GM23338 (cell line): ENCODE results near the gene KIRREL3. TPM values are rescaled to one million over a fixed set of nuclear protein-coding genes. Genes with fewer than 3 reads are reported as not detected.

Source experiments
- ATAC-seq: fragments of 200-7000 bp; cut with Tn5 transposase; 3 replicates; pipeline ENCODE4 v1.9.1; 2020
- DNase-seq: peaks from one replicate; pipeline ENCODE4 v3.0.0-alpha.2; 2015; ENCODE audit warnings: low spot score
- H2AFZ ChIP-seq: fragments of 200-600 bp; sonication (generic); 2 replicates; pipeline ENCODE4 v1.8.0; 2016; ENCODE audit warnings: antibody characterized with exemption, mild to moderate bottlenecking, moderate library complexity
- H3F3A ChIP-seq: fragments of 200-600 bp; sonication (generic); replicated peaks from 2 replicates; pipeline ENCODE4 v1.8.0; 2017; ENCODE audit warnings: antibody characterized with exemption, mixed run types, low read depth
- H3K27ac ChIP-seq: fragments of 200-600 bp; sonication (generic); 2 replicates; pipeline ENCODE4 v1.6.1; 2016; ENCODE audit warnings: low read depth
- H3K27me3 ChIP-seq: fragments of 200-600 bp; sonication (generic); 2 replicates; pipeline ENCODE4 v1.8.0; 2016; ENCODE audit warnings: mild to moderate bottlenecking, mixed run types, moderate library complexity; ENCODE audit not compliant: insufficient read depth
- H3K36me3 ChIP-seq: fragments of 200-600 bp; sonication (generic); 2 replicates; pipeline ENCODE4 v1.8.0; 2016; ENCODE audit warnings: mild to moderate bottlenecking; ENCODE audit not compliant: insufficient read depth
- H3K4me1 ChIP-seq: fragments of 200-600 bp; sonication (generic); 2 replicates; pipeline ENCODE4 v1.8.0; 2016; ENCODE audit warnings: mild to moderate bottlenecking, moderate library complexity; ENCODE audit not compliant: insufficient read depth
- H3K4me2 ChIP-seq: fragments of 200-600 bp; sonication (generic); 2 replicates; pipeline ENCODE4 v1.7.1; 2017; ENCODE audit warnings: mixed run types
- H3K4me3 ChIP-seq: fragments of 200-600 bp; sonication (generic); 2 replicates; pipeline ENCODE4 v1.6.1; 2016; ENCODE audit warnings: mixed run types
- H3K79me2 ChIP-seq: fragments of 200-600 bp; sonication (generic); replicated peaks from 2 replicates; pipeline ENCODE4 v1.8.0; 2017; ENCODE audit warnings: mild to moderate bottlenecking; ENCODE audit not compliant: insufficient read depth
- H3K9me2 ChIP-seq: fragments of 200-600 bp; sonication (generic); 2 replicates; pipeline ENCODE4 v1.8.0; 2017; ENCODE audit not compliant: insufficient read depth
- H4K20me1 ChIP-seq: fragments of 200-600 bp; sonication (generic); replicated peaks from 2 replicates; pipeline ENCODE4 v1.8.0; 2017; ENCODE audit warnings: mild to moderate bottlenecking; ENCODE audit not compliant: insufficient read depth
- H3K27ac Mint-ChIP-seq: 2 replicates; pipeline ENCODE4 v1.8.0; 2020; ENCODE audit warnings: inconsistent platforms, mild to moderate bottlenecking, moderate library complexity, mixed read lengths
- H3K27me3 Mint-ChIP-seq: 3 replicates; pipeline ENCODE4 v1.8.0; 2022; ENCODE audit warnings: low read depth, mild to moderate bottlenecking, moderate library complexity, mixed read lengths, inconsistent platforms; ENCODE audit not compliant: insufficient read depth, poor library complexity
- H3K36me3 Mint-ChIP-seq: 3 replicates; pipeline ENCODE4 v1.8.0; 2021; ENCODE audit warnings: low read depth, mild to moderate bottlenecking, inconsistent platforms, moderate library complexity, mixed read lengths
- H3K4me1 Mint-ChIP-seq: 3 replicates; pipeline ENCODE4 v1.8.0; 2020; ENCODE audit warnings: mild to moderate bottlenecking, inconsistent platforms, mixed read lengths
- H3K4me3 Mint-ChIP-seq: 3 replicates; pipeline ENCODE4 v1.8.0; 2021; ENCODE audit warnings: moderate library complexity, mild to moderate bottlenecking, inconsistent platforms, mixed read lengths
- H3K9me3 Mint-ChIP-seq: 3 replicates; pipeline ENCODE4 v1.8.0; 2020; ENCODE audit warnings: moderate library complexity, mild to moderate bottlenecking, inconsistent platforms, mixed read lengths
- CTCF ChIP-seq, 2 experiments: fragments of 200-600 bp in 1 of 2; sonication (generic) in 1 of 2; conservative IDR thresholded peaks; 2 replicates each; pipeline versions ENCODE4 v1.5.1 to v1.6.1; 2016 to 2017; ENCODE audit warnings: antibody characterized with exemption in 2 of 2, low read depth in 2 of 2, mild to moderate bottlenecking in 2 of 2, moderate library complexity in 1 of 2
- polyA plus RNA-seq: library from polyadenylated mRNA; unstranded; fragments of >200 nt; fragmentation: Nextera tagmentation; extraction: Ambion mirVana; gene quantifications from 2 replicates; pipeline ENCODE4 v1.2.1, GENCODE V29; 2016
- total RNA-seq: library from RNA; depleted of rRNA; stranded (reverse); fragments of >200 nt; shearing (Covaris generic); gene quantifications from 2 replicates; pipeline ENCODE4 v1.2.3, GENCODE V29; 2014
- TF ChIP-seq, protein P1 (sequence below): fragments of 250-450 bp; sonication (Bioruptor Pico); IDR thresholded peaks from 2 replicates; pipeline ENCODE4 v1.5.0; 2020; ENCODE audit warnings: mild to moderate bottlenecking, moderate library complexity

The KIRREL3 gene
- total and polyA plus RNA-seq, 2 experiments from 2014 or later, result 0.13 to 1.5 TPM

- Mint-ChIP-seq H3K27me3 (peaks cover 5% of the 10 kb centered on the region), H3K27ac (peak overlapping the region; percentile 26; the same call in 1 of the 2 replicates), H3K36me3 (no peaks in the 10 kb centered on the region), H3K4me1 (peaks cover 48% of the 10 kb centered on the region), H3K4me3 (no peak overlapping the region), H3K9me3 (no peaks in the 10 kb centered on the region; the same call in 2 of the 3 replicates)
- Histone ChIP-seq H3K4me1 (peaks cover 30% of the 10 kb centered on the region), H3K4me2 (peak overlapping the region; percentile 49), H3K79me2 (no peaks in the 10 kb centered on the region), H3K4me3 (no peak overlapping the region), H3K36me3 (no peaks in the 10 kb centered on the region), H3K27me3 (no peaks in the 10 kb centered on the region), H3K27ac (no peak overlapping the region), H3K9me2 (peaks cover 6% of the 10 kb centered on the region; the same call in 1 of the 2 replicates), H3F3A (no peaks in the 10 kb centered on the region), H4K20me1 (no peaks in the 10 kb centered on the region), H2AFZ (0 out of 2 replicates have a peak overlapping the region, but pooled peaks have one; percentile 9)
- no peak for TF ChIP-seq CTCF (conservative IDR thresholded peaks at IDR 0.05; ENCODE audit: low read depth in 2 of 2)
- TF ChIP-seq, protein P1, sequence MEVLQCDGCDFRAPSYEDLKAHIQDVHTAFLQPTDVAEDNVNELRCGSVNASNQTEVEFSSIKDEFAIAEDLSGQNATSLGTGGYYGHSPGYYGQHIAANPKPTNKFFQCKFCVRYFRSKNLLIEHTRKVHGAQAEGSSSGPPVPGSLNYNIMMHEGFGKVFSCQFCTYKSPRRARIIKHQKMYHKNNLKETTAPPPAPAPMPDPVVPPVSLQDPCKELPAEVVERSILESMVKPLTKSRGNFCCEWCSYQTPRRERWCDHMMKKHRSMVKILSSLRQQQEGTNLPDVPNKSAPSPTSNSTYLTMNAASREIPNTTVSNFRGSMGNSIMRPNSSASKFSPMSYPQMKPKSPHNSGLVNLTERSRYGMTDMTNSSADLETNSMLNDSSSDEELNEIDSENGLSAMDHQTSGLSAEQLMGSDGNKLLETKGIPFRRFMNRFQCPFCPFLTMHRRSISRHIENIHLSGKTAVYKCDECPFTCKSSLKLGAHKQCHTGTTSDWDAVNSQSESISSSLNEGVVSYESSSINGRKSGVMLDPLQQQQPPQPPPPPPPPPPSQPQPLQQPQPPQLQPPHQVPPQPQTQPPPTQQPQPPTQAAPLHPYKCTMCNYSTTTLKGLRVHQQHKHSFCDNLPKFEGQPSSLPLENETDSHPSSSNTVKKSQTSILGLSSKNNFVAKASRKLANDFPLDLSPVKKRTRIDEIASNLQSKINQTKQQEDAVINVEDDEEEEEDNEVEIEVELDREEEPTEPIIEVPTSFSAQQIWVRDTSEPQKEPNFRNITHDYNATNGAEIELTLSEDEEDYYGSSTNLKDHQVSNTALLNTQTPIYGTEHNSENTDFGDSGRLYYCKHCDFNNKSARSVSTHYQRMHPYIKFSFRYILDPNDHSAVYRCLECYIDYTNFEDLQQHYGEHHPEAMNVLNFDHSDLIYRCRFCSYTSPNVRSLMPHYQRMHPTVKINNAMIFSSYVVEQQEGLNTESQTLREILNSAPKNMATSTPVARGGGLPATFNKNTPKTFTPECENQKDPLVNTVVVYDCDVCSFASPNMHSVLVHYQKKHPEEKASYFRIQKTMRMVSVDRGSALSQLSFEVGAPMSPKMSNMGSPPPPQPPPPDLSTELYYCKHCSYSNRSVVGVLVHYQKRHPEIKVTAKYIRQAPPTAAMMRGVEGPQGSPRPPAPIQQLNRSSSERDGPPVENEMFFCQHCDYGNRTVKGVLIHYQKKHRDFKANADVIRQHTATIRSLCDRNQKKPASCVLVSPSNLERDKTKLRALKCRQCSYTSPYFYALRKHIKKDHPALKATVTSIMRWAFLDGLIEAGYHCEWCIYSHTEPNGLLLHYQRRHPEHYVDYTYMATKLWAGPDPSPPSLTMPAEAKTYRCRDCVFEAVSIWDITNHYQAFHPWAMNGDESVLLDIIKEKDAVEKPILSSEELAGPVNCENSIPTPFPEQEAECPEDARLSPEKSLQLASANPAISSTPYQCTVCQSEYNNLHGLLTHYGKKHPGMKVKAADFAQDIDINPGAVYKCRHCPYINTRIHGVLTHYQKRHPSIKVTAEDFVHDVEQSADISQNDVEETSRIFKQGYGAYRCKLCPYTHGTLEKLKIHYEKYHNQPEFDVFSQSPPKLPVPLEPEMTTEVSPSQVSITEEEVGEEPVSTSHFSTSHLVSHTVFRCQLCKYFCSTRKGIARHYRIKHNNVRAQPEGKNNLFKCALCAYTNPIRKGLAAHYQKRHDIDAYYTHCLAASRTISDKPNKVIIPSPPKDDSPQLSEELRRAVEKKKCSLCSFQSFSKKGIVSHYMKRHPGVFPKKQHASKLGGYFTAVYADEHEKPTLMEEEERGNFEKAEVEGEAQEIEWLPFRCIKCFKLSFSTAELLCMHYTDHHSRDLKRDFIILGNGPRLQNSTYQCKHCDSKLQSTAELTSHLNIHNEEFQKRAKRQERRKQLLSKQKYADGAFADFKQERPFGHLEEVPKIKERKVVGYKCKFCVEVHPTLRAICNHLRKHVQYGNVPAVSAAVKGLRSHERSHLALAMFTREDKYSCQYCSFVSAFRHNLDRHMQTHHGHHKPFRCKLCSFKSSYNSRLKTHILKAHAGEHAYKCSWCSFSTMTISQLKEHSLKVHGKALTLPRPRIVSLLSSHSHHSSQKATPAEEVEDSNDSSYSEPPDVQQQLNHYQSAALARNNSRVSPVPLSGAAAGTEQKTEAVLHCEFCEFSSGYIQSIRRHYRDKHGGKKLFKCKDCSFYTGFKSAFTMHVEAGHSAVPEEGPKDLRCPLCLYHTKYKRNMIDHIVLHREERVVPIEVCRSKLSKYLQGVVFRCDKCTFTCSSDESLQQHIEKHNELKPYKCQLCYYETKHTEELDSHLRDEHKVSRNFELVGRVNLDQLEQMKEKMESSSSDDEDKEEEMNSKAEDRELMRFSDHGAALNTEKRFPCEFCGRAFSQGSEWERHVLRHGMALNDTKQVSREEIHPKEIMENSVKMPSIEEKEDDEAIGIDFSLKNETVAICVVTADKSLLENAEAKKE (CRISPR knock-in tag), result peak; percentile 87
- ATAC-seq, result peak; percentile 70
- DNase-seq, result peak; percentile 49
Measured at GRCh38 chr11:126740846-126741245, 259.7 kb downstream of the KIRREL3 start.
